ENCODE data around the gene SSR2.

SSR2 gene

GRCh38 chr1:156020293-156021092 is at the start of gene SSR2:
TSS of gene SSR2 (minus strand) at chr1:156020951. CDS start at chr1:156020167, 784 bp downstream.
- peak; percentile 61 for DNase-seq

GRCh38 chr1:156070548-156070947 is 49.8 kb upstream of the SSR2 start:
- no peak for DNase-seq

- no peak for DNase-seq
Observed at GRCh38 chr1:156069490-156070455, 49.0 kb upstream of the SSR2 start.

GRCh38 chr1:156067262-156067661 is 46.5 kb upstream of the SSR2 start:
- no peak for DNase-seq

GRCh38 chr1:156065871-156066270 is 45.1 kb upstream of the SSR2 start:
- DNase-seq = no peak

DNA sequence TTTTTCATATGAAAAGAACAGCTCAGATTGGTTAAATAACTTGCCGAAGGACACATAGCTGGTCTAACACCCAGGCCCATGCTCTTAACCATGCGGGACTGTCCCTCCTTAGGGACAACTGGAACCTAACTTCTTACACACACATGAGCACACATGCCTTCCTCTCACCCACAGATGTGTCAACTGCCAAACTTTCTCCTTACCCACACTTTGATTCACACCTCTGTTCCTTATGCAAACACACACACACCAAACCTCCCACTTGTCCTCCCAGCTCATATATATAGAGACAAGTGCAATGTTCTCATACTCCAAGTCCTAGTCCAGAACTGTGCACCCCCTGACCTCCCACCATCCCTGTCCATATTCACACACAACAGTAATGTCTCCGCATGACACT is 44.5 kb upstream of the SSR2 start:
- DNase-seq = no peak

GRCh38 chr1:156064615-156065014 is 43.9 kb upstream of the SSR2 start:
- no peak for DNase-seq

DNA sequence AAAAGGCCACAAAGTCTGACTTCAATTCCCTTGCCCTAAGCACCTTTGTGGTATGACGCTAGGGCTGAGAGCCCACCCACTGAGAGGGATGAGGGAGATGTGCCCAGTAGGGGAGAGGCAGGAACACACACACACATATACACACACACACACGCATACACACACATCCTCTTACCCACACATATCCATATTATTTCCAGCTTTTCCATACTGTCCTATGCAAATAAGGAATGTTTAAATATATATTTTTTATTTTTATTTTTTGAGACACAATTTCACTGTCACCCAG is 43.2 kb upstream of the SSR2 start:
- no peak for DNase-seq

DNA sequence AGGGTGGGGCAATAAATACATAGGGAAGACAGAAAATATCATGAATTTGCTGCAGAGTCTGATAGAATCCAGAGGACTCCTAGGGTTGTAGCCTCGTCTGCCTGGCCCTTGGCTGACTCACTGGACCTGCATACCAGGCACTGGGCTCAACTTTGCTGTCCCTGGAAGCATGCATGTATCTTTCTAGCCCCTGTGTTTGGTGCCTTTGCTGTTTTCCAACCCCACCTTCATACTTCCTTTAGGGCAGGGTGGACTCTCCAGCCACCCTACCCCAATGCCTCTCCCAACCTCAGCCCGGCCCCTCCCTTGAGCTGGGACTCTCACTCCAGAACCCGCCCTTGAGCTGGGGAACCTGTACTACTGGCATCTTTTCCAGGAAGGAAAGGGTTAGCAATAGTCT is 41.4 kb upstream of the SSR2 start:
- DNase-seq = no peak

DNA sequence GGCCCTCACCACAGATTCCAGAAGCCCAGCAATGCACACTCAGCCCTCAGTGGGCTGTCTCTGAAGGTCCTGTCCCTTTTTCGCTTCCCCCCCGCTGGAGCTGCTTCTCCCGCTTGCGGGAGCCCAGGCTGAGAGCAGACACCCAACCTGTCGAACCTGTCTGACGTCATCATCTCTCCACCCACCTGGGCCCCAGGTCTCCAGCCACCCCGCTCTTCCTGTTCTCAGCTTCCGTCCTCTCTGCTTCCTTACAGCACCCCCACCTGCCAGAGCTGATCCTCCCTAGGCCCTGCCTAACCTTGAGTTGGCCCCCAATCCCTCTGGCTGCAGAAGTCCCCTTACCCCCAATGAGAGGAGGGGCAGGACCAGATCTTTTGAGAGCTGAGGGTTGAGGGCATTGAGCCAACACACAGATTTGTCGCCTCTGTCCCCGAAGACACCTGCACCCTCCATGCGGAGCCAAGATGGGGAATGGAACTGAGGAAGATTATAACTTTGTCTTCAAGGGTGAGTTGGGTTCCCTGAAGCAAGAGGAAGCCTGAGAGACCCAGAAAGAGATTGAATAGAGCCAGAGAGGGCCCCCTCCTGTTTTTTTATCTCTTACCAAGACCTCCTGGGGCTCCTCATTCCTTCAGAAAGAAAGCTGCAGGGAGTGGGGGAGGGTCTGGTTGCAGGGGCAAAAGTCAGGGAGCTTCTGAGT is 40.3 kb upstream of the SSR2 start, which contains the start of gene RAB25:
Gene RAB25, plus strand, starts transcription at position 224 of the 700 bp plus-strand sequence. Its CDS starts 241 bp downstream, at position 465.
- no peak for DNase-seq

DNA sequence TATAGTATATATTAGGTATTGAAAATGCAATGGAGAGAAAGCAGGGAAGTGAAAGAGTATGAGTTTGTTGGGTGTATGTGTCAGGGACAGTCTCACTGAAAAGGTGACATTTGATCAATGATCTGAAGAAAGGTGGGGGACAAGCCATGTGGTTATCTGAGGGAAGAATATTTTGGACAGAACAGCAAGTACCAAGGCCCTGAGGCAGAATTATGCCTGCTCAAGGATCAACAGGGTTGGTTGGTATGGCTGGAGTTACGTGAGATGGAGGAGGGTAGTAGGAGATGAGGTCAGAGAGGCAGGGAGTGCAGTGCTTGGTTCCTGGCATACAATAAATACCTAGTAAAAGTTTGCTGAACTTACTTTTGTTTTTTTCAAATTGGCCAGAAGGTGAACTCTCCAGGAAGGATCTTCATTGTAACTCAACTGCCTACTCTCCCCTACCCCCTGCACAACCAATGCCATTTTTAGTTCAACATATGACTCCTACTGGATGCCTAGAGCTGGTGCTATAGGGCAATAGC is 35.6 kb upstream of the SSR2 start:
- DNase-seq = no peak

- no peak for DNase-seq
Observed at GRCh38 chr1:156055281-156056048, 34.7 kb upstream of the SSR2 start.

GRCh38 chr1:156054500-156055280 is 33.9 kb upstream of the SSR2 start, which contains the start of gene LAMTOR2:
TSS of gene LAMTOR2 (plus strand) at chr1:156054782. CDS start at chr1:156054890, 108 bp downstream.
- peak; percentile 89 for DNase-seq

- peak; percentile 80 for DNase-seq
Observed at GRCh38 chr1:156053768-156054499, 33.2 kb upstream of the SSR2 start, which contains the start of gene UBQLN4. TSS of gene UBQLN4 (minus strand) at chr1:156053798. CDS start at chr1:156053701, 97 bp downstream.

GRCh38 chr1:156052862-156053767 is 32.4 kb upstream of the SSR2 start:
- peak; percentile 45 for DNase-seq

DNA sequence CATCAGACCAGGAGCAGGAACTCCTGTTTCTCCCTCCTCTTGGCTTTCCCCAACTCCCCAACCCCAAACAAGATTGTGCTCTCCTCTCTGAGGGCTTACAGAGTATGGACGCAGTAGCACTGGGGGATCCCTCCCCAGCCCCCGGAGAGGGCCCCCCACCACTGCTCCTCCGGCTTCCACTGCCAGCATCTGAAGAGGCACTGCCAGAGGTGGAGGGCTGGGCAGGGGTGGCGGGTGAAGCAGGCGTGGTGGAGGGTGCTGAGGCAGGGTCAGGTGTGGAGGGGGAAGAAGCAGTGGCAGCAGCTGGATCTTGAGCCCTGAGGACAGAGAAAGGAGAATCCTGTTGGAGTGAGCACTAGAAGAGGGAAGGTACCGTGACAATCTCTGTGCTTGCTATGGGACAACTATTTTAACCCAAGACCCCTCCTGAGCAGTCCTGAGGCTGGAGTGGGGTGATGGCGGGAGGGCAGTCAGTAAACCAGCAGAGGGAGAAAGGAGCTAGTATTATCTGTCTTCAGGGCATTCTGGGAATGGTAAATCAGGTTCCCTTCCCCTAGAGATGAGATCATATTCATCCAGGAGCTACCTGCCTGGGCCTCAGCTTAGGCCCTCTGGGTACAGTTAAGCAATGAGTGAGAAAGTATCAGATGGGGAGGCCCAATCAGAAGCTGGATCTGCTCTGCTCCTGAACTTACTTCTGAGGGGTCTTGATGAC is 30.4 kb upstream of the SSR2 start:
- no peak for DNase-seq

DNA sequence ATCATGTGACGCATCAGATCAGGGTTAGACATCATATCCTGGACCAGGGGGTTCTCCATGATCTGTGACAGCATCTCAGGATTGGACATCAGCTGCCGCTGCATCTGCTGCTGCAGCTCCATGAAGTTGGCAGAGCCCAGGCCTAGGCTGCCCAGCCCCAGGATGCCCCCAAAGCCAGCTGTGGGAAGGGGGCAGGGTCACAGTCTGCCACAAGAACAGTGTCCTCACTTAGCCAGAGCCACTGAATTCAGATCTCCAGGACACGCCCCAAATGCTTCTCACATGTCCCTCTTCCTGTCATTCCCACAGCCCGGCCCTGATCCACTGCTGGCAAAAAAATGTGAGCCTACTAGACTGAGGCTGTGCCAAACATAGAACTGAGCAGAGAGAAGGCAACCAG is 29.6 kb upstream of the SSR2 start:
- DNase-seq = no peak

DNA sequence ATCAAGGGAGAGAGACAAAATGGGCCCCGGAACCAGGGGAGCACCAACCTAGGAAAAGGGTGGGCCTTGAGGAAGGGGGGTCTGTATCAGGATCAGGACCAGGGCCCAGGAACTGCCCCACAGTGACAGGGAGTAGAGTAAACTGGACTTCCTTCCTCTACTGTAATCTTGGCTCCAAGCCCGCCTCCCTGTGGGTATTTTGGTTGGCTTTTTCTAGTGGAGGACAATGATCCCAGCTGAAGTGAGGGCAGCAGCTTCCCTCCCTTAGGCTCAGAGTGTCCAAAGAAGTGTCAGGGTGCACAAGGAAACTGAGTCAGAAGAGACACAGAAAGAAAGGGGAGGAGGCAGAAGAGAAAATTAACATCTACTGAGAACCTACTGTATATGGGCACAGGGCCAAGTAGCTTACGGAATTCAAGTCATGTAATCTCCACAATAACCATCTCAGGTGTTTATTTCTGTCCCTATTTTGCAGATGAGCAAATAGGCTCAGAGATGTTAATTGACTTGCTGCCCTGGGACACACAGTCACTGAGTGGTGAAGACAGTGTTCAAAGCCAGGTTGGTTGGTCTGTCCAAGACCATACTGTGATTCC is 28.0 kb upstream of the SSR2 start:
- no peak for DNase-seq

Data from amniotic stem cell (primary cell).